HG03103 (cell line): ENCODE results near the gene PRAMEF10.
"Not testable (repeated sequence)": the region's sequence is repeated elsewhere in the genome, so short reads cannot be mapped to it uniquely, and the experiment has no call there.

Source experiments
- ATAC-seq: cut with Tn5 transposase; IDR thresholded peaks from one replicate; pipeline ENCODE4 v1.9.1; 2021; ENCODE audit warnings: low read depth; ENCODE audit not compliant: unreplicated experiment

The PRAMEF10 gene

GRCh38 chr1:12898170-12898569 lies at the start of gene PRAMEF10:
Gene PRAMEF10, minus strand, starts transcription at chr1:12898270. Its CDS starts 2,423 bp downstream, at chr1:12895847.
- not testable (repeated sequence) for ATAC-seq

- ATAC-seq = not testable (repeated sequence)
These were observed 49.4 kb upstream of the PRAMEF10 start, which contains the start of gene PRAMEF6 for GRCh38 chr1:12947480-12947879. Gene PRAMEF6, minus strand, starts transcription at chr1:12947580. Its CDS starts 5,062 bp downstream, at chr1:12942518.

GRCh38 chr1:12924368-12924767 lies 26.3 kb upstream of the PRAMEF10 start:
- ATAC-seq = not testable (repeated sequence)

GRCh38 chr1:12921749-12922148 lies 23.7 kb upstream of the PRAMEF10 start:
- not testable (repeated sequence) for ATAC-seq

GRCh38 chr1:12916310-12916709 lies 18.2 kb upstream of the PRAMEF10 start, which contains the start of gene PRAMEF7:
Gene PRAMEF7, plus strand, starts transcription at chr1:12916610. Its CDS starts 1,083 bp downstream, at chr1:12917693.
- ATAC-seq = not testable (repeated sequence)

- not testable (repeated sequence) for ATAC-seq
These were observed 5.9 kb upstream of the PRAMEF10 start for GRCh38 chr1:12903793-12904572.

- ATAC-seq = not testable (repeated sequence)
These were observed 1.1 kb upstream of the PRAMEF10 start for GRCh38 chr1:12899186-12899585.

GRCh38 chr1:12886101-12886500 lies 12.0 kb downstream of the PRAMEF10 start, which contains the start of gene PRAMEF4:
Gene PRAMEF4, minus strand, starts transcription at chr1:12886201. Its CDS starts 2,807 bp downstream, at chr1:12883394.
- ATAC-seq = not testable (repeated sequence)

GRCh38 chr1:12878453-12878852 lies 19.6 kb downstream of the PRAMEF10 start:
- ATAC-seq = not testable (repeated sequence)

GRCh38 chr1:12863131-12863880 lies 34.8 kb downstream of the PRAMEF10 start:
- ATAC-seq = not testable (repeated sequence)

- not testable (repeated sequence) for ATAC-seq
These were observed 41.3 kb downstream of the PRAMEF10 start, which contains the start of gene PRAMEF2 for GRCh38 chr1:12856786-12857185. Gene PRAMEF2, plus strand, starts transcription at chr1:12857086. Its CDS starts 1,924 bp downstream, at chr1:12859010.

- no peak for ATAC-seq
These were observed 46.3 kb downstream of the PRAMEF10 start for GRCh38 chr1:12851779-12852178.

GRCh38 chr1:12848620-12849019 lies 49.5 kb downstream of the PRAMEF10 start, which contains the start of gene HNRNPCL1:
Gene HNRNPCL1, minus strand, starts transcription at chr1:12848720. Its CDS starts 431 bp downstream, at chr1:12848289.
- ATAC-seq = not testable (repeated sequence)
